ENCODE data around the gene LRRC61. TPM values are rescaled to one million over a fixed set of nuclear protein-coding genes. Genes with fewer than 3 reads are reported as not detected.

LRRC61 gene
- total and polyA plus RNA-seq, 2 donors, result 3.7 to 11.8 TPM

Other genes with a start within 250 kb of the LRRC61 start
- 6.5 TPM for gene ACTR3C, start 190 bp downstream of the LRRC61 start, total RNA-seq
- 3.4 TPM for gene ACTR3C, start 190 bp downstream of the LRRC61 start, polyA plus RNA-seq
- 86.2 TPM for gene RARRES2, start 18.3 kb downstream of the LRRC61 start, total RNA-seq
- 400 TPM for gene RARRES2, start 18.3 kb downstream of the LRRC61 start, polyA plus RNA-seq
- gene REPIN1, start 45.5 kb downstream of the LRRC61 start, total RNA-seq, result 25.2 TPM
- gene REPIN1, start 45.5 kb downstream of the LRRC61 start, polyA plus RNA-seq, result 76.7 TPM
- 5.1 TPM for gene ZNF775, start 56.0 kb downstream of the LRRC61 start, total RNA-seq
- gene ZNF775, start 56.0 kb downstream of the LRRC61 start, polyA plus RNA-seq, result 11.6 TPM
- 15.2 TPM for gene GIMAP8, start 127.3 kb downstream of the LRRC61 start, total RNA-seq
- gene GIMAP8, start 127.3 kb downstream of the LRRC61 start, polyA plus RNA-seq, result 14.3 TPM
- 16.2 TPM for gene GIMAP7, start 191.5 kb downstream of the LRRC61 start, total RNA-seq
- gene GIMAP7, start 191.5 kb downstream of the LRRC61 start, polyA plus RNA-seq, result 33.2 TPM
- gene GIMAP4, start 244.0 kb downstream of the LRRC61 start, total RNA-seq, result 43.9 TPM
- gene GIMAP4, start 244.0 kb downstream of the LRRC61 start, polyA plus RNA-seq, result 41.1 TPM